GM21367 (cell line): ENCODE data around the gene B3GNT8.
"Not testable (repeated sequence)": the region's sequence is repeated elsewhere in the genome, so short reads cannot be mapped to it uniquely, and the experiment has no call there.

Experiments
- ATAC-seq: cut with Tn5 transposase; IDR thresholded peaks from one replicate; pipeline ENCODE4 v1.9.1; 2021; ENCODE audit not compliant: unreplicated experiment

Gene B3GNT8

DNA sequence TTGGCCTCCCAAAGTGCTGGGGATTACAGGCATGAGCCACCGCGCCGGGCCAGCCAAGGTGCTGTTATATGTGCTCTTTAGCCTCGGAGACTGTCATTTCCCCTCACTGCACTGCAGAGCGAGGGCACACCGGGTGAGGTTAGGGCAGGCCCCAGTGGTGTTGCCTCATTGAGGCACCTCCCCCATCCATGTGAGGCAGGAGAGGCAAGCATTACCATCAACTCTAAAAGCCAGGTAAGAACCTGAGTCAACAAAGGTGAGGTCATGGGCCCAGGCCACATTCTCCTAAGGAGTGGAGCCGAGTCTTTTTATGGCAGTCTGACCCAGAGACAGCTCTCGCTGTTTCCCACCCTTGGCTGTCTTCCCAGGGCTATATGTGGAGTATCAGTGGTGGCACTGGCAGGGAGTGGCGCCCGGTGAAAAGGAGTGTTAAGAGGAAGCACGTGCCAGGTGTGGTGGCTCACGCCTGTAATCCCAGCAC, 10.9 kb downstream of the B3GNT8 start:
- ATAC-seq, result no peak

DNA sequence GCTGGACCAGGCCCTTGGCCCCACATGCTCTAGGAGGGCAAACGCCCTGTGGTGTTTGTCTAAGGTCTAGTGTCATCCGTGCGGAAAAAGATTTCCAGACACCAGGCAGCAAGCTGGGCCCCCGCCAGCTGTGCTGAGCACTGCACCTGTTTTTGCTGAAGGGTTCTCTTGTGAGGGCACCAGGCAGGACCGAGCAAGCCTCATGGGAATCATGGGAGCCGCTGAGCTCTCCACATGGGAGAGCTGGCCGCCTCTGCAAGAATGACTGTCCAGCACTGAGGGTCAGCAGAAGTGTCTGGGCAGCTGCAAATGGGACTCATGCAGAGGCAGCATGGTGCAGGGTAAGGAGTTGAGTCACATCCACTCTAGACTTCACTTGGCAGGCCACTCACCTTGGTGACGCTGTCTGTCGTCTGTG, 12.0 kb downstream of the B3GNT8 start:
- ATAC-seq, result no peak

DNA sequence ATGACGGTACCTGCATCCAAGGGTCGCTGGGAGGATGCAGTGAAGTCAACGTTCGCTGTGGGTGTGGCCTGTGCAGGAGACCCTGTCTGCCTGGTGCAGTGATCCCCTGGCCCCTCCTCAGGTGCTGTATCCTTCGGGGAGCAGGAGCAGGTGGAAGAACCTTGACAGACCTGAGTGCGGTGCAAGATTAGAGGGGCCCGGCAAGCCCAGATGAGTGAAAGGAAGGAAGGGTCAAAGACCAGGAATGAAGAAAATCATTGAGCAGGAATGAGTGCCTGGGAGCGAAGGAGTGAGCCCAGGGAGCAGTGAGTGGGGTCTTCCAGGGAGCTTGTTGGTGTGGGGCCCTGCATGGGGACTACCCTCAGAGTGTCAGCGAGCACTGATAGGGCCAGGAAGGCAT, 12.7 kb downstream of the B3GNT8 start:
- no peak for ATAC-seq

DNA sequence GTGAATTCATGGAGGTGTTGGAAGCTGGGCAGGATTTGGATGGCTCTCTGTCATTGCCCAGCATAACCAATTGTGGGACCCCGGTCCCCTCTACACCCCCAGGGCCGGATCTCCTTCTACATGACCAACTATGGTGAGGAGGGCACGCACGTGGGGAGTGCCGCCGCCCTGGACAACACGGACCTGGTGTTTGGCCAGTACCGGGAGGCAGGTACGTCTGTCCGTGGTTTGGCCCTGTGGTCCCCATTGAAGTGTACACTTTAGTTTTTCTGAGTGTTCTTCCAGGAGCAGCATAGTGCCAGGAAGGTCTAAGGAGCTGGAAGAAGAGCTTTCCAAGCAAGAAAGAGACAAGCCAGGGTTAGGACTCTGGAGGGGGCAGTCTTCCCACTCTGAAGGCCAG, 13.2 kb downstream of the B3GNT8 start:
- ATAC-seq, result no peak

DNA sequence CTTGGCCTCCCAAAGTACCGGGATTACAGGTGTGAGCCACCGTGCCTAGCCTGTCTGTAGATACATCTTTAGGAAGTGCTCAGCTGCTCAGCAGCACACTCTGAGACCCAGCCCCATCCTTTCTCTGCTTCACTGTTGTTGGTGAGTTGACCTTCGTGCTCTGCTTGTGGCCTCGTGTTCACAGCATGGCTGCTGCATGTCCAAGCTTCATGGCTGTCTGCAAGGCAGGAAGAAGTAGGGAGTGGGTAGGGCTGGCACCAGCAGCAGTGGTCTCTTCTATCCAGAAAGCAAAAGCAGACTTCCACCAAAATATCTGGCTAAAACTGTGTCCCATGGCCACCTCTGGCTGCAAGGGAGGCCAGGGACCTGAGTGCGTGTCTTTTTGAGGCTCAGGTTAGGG, 14.2 kb downstream of the B3GNT8 start:
- ATAC-seq, result no peak

DNA sequence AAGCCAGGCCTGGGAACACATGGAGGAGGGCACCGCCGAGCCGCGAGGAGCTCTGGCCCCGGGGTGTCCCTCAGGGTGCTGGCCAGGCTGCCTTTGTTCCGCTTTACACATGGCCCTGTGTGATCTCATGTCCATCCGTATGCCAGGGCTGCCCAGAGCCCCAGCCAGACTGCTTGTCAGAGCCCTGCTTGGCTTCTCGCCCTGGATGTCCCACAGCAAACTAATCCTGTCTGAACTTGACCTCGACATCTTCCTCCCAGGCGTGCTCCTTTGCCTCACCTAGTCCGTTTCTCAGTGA, 15.3 kb downstream of the B3GNT8 start:
- ATAC-seq, result no peak

DNA sequence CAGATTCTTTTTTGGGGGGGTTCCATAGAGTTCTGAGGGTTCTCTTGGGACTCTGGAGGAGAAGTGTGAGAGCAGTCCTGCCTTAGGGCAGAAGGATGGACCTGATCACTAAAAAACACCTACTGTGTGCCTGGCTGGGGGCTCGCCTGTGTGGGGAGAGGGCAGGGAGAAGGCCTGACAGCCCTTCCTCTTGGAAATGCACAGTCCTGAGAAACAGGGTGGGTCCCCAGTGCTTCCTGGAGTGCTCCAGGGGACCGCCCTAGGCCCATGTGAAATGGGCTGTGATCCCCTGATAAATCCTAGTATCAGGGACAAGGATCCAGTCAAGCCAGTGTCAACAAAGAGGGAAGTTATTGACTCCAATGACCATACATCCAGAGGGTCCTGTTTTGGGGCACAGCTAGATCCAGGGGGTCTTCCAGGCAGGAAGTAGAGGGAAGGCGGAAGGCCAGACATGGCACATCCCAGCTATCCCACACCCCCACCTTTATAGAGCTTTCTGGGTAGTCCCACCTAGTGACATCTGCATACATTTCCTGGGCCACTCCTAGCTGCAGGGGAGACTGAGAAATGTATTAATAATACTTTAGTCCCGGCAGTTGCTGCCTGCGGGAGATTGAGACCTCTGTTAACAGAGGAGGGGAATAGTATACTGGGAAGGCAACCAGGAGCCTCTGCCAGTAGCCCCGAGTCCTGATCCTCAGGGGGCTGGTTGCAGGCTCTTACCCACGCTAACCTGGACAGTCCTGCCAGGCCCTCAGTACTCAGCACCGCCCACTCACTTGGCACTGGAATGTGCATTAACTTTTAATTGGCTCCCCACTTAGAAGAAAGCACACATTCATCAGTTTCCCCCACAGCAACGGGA, 15.8 kb downstream of the B3GNT8 start:
- no peak for ATAC-seq

DNA sequence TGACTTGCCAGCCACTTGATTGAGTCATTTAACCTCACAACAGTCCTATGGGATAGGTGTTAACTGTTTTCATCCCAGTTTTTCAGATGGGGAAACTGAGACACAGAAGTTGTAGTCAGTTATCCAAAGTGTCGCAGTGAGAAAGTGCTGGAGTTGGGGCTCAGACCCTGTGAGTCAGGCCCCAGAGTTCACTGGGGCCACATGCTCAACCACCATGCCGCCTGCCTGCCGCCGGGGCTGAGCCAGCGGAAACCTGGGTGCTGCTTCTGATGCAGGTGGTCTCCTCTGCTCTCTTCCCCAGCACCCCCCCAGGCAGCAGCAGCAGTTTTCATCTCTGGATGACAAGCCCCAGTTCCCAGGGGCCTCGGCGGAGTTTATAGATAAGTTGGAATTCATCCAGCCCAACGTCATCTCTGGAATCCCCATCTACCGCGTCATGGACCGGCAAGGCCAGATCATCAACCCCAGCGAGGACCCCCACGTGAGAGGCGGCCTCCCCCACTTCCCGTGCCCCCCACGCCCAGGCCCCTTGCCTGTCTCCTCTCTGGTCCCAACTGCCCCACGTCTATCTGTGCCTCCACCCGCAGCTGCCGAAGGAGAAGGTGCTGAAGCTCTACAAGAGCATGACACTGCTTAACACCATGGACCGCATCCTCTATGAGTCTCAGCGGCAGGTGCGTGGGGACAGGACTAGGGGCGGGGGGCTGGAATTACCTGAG, 16.7 kb downstream of the B3GNT8 start:
- ATAC-seq, result no peak

DNA sequence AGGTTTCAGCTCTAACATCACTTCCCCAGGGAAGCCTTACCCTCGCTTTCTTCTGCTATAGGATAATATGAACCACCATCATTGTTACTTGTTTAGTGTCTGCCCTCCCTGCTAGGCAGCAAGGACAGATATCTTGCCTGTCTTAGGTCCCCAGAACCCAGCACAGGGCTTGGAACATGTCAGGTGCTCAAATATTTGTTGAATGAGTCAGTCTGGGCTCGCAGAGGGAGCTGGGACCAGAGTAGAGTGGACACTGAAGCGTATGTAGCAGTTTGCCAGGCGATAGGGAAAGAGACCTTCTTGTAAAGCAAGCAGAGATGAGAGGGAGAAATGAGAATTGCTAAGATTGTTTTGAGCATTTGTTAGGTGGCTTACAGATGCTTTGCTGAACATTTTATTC, 17.9 kb downstream of the B3GNT8 start:
- ATAC-seq, result no peak

DNA sequence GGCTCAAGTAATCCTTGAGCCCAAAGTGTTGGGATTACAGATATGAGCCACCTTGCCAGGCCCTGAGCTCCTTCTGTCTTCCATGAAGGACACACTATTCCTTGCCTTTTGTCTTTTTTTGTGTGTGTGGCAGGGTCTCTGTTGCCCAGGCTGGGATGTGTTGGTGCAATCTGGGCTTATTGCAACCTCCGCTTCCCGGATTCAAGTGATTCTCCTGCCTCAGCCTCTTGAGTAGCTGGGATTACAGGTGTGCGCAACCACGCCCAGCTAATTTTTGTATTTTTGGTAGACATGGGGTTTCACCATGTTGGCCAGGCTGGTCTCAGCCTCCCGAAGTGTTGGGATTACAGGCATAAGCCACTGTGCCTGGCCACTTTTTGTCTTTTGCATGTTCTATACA, 18.3 kb downstream of the B3GNT8 start:
- not testable (repeated sequence) for ATAC-seq

DNA sequence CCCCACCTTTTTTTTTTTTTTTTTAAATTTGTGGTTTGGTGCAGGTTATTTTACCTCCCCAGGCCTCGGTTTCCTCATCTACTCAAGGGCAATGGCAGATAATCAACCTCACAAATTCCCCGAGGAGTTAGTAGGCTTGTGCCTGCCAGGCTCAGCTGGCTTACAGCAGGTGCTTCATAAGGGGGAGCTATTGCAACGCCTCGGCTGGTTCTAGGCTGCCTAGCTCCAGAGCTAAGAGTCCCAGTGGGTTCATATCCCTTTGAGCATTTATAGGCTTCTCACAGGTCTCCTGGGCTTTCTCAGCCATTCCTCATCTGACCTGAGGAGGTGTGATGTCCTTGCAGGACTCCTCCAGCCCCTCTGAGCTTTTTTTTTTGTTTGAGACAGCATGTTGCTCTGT, 18.9 kb downstream of the B3GNT8 start:
- no peak for ATAC-seq

DNA sequence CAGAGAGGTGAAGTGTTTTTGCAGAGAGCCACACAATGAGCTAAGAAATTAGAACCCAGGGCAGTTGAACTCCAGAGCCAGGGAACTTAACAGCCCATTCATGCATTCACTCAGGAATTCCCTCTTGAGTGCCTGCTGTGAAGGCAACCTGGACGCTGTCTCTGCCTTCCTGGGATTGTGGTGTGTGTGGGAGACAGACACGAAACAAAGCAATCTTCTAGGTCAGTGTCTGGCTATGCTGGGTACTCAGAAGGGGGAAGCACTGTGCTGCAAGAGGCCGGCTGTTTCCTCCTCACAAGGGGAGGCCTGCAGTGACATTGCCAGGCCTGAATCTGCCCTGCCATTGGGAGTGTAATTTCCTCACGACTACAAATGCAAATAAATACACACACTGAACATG, 19.9 kb downstream of the B3GNT8 start:
- ATAC-seq, result no peak

DNA sequence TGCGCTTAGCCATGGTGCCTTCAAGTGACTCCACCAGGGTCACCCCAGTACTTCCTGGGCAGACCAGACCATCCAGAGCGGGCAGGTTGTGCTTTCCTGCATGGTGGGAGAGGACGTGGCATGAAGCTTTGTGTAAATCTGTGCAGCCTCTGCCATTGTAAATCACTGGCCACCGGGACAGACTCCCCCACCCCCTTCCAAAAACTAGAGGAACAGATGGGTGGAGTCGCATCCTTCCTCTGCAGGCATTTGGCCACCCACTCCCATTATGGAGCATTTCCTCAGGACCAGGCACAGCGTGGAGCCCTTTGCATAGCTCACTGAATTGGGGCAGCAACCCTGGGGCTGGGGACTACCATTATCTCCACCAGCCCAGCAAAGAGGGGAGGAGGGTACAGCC, 21.4 kb downstream of the B3GNT8 start:
- no peak for ATAC-seq

DNA sequence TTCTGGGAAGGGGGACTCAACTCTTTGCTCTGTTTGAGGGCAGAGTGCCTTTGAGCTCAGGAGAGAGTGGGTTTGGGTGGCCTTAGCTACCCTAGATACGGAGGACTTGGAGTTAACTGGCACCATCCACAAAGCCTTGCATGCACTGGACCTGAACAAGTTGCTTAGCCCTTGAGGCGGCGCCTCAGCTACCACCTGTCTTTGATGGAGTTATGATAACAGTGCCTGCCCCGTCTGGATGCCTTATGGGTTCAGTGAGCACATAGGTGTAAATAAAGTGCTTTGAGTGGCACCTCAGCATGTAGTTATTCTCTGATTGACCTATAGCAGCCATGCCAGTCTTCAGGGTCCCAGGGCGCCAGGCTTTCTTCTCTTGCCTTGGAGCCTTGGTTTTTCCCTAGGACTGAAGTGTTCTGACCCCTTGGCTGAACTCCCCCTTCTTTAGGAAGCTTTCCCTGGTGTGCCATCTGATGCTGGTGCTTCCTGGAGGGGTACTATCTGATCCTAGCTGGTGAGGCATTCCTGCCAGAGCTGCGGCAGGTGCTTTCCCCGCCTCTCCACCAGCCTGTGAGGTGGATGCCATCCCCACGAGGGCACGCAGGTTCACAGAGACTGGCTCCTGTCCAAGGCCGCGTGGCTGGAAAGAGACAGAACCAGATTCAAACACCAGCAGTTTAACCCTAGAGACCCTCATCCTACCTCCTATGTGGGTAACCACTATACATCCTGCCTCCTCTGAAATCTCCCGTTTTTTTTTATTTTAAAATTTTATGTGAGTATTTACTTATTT, 23.8 kb downstream of the B3GNT8 start:
- no peak for ATAC-seq

DNA sequence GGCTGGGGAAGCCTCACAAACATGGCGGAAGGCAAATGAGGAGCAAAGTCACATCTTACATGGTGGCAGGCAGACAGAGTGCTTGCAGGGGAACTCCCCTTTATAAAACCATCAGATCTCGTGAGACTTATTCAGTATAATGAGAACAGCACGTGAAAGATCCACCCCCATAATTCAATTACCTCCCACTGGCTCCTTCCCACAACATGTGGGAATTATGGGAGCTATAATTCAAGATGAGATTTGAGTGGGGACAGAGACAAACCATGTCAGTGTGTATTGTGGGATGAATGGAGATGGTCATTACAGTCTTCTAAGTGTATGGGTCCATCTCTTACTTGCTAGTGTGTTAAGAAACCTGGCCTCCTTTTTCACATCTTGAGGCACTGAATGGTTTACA, 25.2 kb downstream of the B3GNT8 start:
- no peak for ATAC-seq

DNA sequence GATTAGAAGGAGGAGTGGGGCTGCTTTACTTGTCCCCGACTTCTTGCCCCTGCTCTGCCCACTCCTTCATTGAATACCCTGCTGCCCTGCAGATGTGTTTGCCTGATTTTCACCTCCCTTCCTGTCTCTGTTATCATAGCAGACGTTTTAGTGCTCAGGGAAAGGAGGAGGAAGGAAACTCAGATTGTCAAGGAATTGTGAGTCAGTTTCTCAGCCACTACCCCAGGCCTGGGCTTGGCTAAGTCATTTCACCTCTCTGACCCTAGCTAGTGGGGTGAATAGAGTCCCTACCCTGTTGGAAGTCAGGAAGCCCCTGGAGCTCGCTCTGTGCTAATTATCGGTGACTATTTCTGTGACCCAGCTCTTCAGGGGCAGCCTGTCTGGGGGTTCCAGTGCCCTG, 25.7 kb downstream of the B3GNT8 start:
- no peak for ATAC-seq

DNA sequence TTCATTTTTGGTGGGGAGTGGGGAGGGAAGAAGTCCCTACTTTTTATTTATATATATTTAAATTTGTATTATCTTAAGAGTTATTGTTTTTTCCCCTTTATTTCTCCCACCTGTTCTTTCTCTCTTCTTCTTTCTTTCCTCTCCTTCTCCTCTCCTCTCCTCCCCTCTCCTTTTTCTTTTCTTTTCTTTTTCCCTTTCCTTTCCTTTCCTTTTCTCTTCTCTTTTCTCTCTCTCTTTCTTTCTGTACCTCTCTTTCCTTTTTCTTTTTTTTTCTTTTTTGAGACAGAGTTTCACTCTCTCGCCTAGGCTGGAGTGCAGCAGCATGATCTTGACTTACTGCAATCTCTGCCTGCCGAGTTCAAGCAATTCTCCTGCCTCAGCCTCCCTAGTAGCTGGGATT, 27.6 kb downstream of the B3GNT8 start:
- no peak for ATAC-seq

DNA sequence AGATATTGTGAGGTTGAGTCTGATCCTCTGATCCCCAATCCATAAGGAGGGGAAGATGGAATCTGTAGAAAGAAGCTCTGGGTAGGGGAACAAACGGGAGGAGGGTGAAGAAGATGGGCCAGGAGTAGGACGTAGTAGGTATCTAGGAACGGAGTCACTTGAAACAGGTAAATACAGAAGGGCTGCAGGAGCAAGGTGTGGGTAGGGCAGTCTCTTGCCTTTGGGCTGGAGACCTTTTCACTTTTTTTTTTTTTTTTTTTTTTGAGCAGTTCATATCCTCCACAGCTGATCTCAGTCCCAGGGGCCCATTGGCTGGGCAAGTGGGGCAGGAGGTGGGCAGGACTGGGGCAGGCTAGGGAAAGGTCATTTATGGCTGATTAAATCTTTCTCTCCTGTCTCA, 28.1 kb downstream of the B3GNT8 start:
- ATAC-seq, result no peak

DNA sequence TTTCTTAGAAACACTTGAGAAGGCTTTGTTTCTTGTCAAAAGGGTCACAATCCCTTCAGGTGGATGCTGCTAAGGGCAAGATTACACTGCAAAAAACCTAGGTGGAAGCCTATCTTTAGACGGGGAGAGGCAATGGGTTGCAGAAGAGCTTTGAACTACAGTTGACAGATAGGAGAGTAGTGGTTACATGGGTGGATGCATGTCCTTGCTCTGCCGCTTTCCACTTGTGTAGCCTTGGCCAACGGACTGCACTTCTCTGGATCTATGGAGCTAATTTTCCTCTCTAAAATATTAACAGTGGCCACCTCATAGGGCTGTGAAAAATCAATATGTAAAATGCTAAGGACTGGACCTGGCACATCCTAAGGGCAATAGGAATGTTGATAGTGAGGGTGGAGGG, 28.6 kb downstream of the B3GNT8 start:
- ATAC-seq, result no peak

DNA sequence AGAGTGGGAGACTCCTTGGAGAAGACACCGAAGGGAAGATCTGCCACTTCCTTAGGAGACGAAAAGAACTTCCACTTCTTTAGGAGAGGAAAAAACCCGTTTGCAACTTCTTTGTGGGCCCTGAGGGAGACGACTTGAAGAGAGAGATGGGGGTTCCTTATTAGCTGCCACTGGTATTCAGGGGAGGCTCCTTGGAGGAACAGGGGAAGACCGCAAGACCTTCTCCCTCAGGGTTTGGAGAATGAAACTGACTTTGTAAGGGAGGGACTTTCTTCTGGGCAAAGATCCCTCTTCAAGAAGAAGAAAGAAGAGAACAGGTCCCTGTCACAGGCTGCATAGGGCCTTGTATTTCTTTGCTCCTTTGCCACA, 29.1 kb downstream of the B3GNT8 start:
- no peak for ATAC-seq

DNA sequence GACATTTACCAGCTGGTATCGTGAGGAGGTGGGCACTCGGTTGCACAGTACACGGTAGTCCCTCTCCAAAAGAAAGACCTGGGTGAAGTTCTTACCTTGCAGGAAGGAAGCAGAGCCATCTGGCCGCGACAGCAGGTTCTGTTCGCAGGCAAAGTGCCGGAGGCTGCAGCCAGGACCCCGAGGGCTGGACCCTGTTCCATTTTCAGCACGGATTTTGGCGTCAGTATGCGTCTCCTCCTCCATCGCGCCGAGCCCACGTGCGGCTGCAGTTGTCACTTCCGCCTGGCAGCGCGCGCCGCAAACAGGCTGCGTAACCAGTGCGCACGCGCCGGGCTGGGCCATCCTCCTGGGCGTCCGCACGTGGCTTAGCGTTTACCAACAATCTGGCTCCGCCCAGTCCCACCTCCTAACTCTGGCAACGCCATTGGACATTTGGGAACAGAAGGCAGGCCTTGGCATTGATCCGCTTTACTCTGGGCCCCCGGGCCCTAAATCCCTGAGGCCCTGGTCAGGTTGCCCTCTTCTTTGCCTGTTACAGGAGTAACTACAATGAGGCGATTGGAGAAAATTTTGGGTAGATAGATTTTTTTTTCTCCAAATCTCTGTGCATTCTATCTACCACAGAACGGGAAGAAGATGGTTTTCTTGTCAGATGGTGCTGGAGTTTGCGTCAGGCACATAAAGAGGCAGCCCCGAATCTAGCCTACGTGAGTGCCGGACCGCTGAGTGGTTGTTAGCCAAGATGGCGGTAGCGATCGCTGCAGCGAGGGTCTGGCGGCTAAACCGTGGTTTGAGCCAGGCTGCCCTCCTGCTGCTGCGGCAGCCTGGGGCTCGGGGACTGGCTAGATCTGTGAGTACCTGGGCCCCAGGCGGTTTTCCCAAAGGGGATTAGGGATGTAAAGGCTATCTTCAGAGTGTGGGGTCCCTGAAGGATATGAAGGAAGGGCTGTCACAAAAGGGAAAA, 29.8 kb downstream of the B3GNT8 start, which contains the start of the genes BCKDHA and EXOSC5:
TSS of gene BCKDHA (plus strand) at position 733 of the 964 bp plus-strand sequence. CDS start at position 743, 10 bp downstream.
TSS of gene EXOSC5 (minus strand) at position 274 of the 964 bp plus-strand sequence. CDS start at position 243, 31 bp downstream.
- peak; percentile 62 for ATAC-seq
